Measurements from ENCODE around the gene CDH7. TPM values are rescaled to one million over a fixed set of nuclear protein-coding genes. Genes with fewer than 3 reads are reported as not detected.

Gene CDH7
- total RNA-seq, 2 donors from 2014 or later = 0.18 to 0.57 TPM

DNA sequence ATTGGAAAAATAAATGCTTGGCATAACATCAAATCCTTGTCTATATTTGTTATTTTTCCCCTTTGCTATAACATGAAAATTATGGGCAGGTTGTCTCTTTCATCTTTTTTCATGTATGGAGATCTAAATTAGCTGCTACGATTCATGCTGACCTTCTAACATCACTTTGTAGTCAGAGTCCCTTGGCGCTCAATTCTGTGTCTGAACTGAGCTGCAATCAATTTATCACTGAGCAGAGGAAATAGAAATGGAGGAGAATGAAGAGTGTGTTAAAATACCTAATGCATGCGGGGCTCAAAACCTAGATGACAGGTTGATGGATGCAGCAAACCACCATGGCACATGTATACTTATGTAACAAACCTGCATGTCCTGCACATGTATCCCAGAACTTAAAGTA, 168.9 kb downstream of the CDH7 start:
- Mint-ChIP-seq H3K27me3 (ENCODE audit: insufficient read depth) (peaks cover 24% of the 10 kb centered on the region), H3K9me3 (no peaks in the 10 kb centered on the region), H3K4me3 (no peak overlapping the region), H3K4me1 (no peaks in the 10 kb centered on the region), H3K36me3 (ENCODE audit: low read depth) (no peaks in the 10 kb centered on the region), H3K27ac (no peak overlapping the region)
- no peaks in the 10 kb centered on the region for H3K27me3 ChIP-seq (ENCODE audit: control insufficient read depth, insufficient read depth, low read length, poor library complexity, severe bottlenecking)
- no peak overlapping the region for H3K27ac ChIP-seq (ENCODE audit: low read depth, low read length)
- H3K9me3 ChIP-seq (ENCODE audit: control insufficient read depth, low read length) = no peaks in the 10 kb centered on the region
- no peaks in the 10 kb centered on the region for H3K4me1 ChIP-seq (ENCODE audit: control insufficient read depth, insufficient read depth, low read length)
- no peak overlapping the region for H3K9ac ChIP-seq (ENCODE audit: extremely low read depth, low read length, poor library complexity, severe bottlenecking)
- WGBS, 2 experiments (ENCODE audit: insufficient coverage in 1 of 2, insufficient read length in 1 of 2) = 91% methylated on average over 3 of the region's 3 CpGs; no CpG with 5 or more reads in 1 of the 2 experiments
- TF ChIP-seq, protein P1, sequence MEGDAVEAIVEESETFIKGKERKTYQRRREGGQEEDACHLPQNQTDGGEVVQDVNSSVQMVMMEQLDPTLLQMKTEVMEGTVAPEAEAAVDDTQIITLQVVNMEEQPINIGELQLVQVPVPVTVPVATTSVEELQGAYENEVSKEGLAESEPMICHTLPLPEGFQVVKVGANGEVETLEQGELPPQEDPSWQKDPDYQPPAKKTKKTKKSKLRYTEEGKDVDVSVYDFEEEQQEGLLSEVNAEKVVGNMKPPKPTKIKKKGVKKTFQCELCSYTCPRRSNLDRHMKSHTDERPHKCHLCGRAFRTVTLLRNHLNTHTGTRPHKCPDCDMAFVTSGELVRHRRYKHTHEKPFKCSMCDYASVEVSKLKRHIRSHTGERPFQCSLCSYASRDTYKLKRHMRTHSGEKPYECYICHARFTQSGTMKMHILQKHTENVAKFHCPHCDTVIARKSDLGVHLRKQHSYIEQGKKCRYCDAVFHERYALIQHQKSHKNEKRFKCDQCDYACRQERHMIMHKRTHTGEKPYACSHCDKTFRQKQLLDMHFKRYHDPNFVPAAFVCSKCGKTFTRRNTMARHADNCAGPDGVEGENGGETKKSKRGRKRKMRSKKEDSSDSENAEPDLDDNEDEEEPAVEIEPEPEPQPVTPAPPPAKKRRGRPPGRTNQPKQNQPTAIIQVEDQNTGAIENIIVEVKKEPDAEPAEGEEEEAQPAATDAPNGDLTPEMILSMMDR (conservative IDR thresholded peaks at IDR 0.05) = no peak
- H3K36me3 ChIP-seq (ENCODE audit: control insufficient read depth, insufficient read depth, low read length) = no peaks in the 10 kb centered on the region
- no peak for DNase-seq
- H3K4me3 ChIP-seq (ENCODE audit: low read length) = no peak overlapping the region

DNA sequence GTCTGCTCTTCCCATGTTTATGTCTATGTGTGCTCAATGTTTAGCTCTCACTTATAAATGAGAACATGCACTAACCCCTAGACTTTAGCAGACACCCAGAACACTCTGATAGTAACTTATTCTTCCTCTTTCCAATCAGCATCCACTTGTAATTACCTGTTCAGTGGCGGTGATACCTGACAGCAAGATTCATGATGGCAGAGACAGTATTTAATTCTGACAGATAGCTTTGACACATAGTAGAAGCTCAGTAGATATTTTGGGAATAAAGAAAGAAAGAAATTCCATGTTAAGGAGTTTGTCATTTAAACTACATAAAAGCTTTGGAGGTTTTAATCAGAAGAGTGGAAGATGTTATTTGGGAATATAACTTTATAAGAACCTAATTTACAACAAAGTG, 171.3 kb downstream of the CDH7 start:
- no peaks in the 10 kb centered on the region for H3K36me3 Mint-ChIP-seq (ENCODE audit: low read depth)
- Histone ChIP-seq H3K27me3 (ENCODE audit: control insufficient read depth, insufficient read depth, low read length, poor library complexity, severe bottlenecking) (no peaks in the 10 kb centered on the region), H3K27ac (ENCODE audit: low read depth, low read length) (no peak overlapping the region), H3K9me3 (ENCODE audit: control insufficient read depth, low read length) (no peaks in the 10 kb centered on the region), H3K4me3 (ENCODE audit: low read length) (no peak overlapping the region), H3K4me1 (ENCODE audit: control insufficient read depth, insufficient read depth, low read length) (no peaks in the 10 kb centered on the region), H3K36me3 (ENCODE audit: control insufficient read depth, insufficient read depth, low read length) (no peaks in the 10 kb centered on the region), H3K9ac (ENCODE audit: extremely low read depth, low read length, poor library complexity, severe bottlenecking) (no peak overlapping the region)
- no peak overlapping the region for H3K4me3 Mint-ChIP-seq
- peaks cover 20% of the 10 kb centered on the region for H3K27me3 Mint-ChIP-seq (ENCODE audit: insufficient read depth)
- no peak overlapping the region for H3K27ac Mint-ChIP-seq
- H3K4me1 Mint-ChIP-seq = no peaks in the 10 kb centered on the region
- TF ChIP-seq, protein P1 (conservative IDR thresholded peaks at IDR 0.05) = no peak
- 89 to 100% methylated on average over 1 of the region's 1 CpG for WGBS, 2 experiments (ENCODE audit: insufficient coverage in 1 of 2, insufficient read length in 1 of 2)
- no peak for DNase-seq
- H3K9me3 Mint-ChIP-seq = no peaks in the 10 kb centered on the region

DNA sequence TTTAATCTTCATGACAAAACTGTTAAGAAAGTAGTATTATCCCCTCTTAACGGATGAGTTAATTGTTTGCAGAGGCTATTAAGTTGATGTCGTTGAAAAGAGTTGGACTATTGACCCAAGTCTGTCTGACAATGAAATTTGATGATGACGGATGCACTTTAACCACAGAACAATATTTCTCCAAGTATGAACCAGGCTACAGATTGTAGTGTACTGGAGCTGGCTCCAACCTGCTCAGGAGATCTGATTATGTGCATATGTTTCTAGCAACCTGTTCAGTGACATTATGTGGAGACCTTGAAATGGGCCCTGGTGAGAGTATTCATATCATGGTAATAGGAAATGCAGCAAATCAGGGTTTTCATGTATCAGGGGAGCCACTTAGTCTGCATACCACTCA, 174.1 kb downstream of the CDH7 start:
- no peak overlapping the region for H3K27ac ChIP-seq (ENCODE audit: low read depth, low read length)
- no peaks in the 10 kb centered on the region for H3K36me3 ChIP-seq (ENCODE audit: control insufficient read depth, insufficient read depth, low read length)
- no peak for DNase-seq
- H3K4me1 ChIP-seq (ENCODE audit: control insufficient read depth, insufficient read depth, low read length) = no peaks in the 10 kb centered on the region
- H3K27me3 ChIP-seq (ENCODE audit: control insufficient read depth, insufficient read depth, low read length, poor library complexity, severe bottlenecking) = no peaks in the 10 kb centered on the region
- Mint-ChIP-seq H3K27ac (no peak overlapping the region), H3K4me3 (no peak overlapping the region), H3K4me1 (no peaks in the 10 kb centered on the region), H3K9me3 (no peaks in the 10 kb centered on the region), H3K36me3 (ENCODE audit: low read depth) (no peaks in the 10 kb centered on the region), H3K27me3 (ENCODE audit: insufficient read depth) (peaks cover 8% of the 10 kb centered on the region)
- no peak overlapping the region for H3K4me3 ChIP-seq (ENCODE audit: low read length)
- TF ChIP-seq, protein P1 (conservative IDR thresholded peaks at IDR 0.05) = no peak
- 73 to 94% methylated on average over 2 to 3 of the region's 3 CpGs for WGBS, 2 experiments (ENCODE audit: insufficient coverage in 1 of 2, insufficient read length in 1 of 2)
- H3K9ac ChIP-seq (ENCODE audit: extremely low read depth, low read length, poor library complexity, severe bottlenecking) = no peak overlapping the region
- no peaks in the 10 kb centered on the region for H3K9me3 ChIP-seq (ENCODE audit: control insufficient read depth, low read length)

All from endodermal cell (in vitro differentiated cells).